Choroid plexus epithelial cell (primary cell): ENCODE measurements around the gene TASP1.

Experiments
- DNase-seq: peaks from one replicate; pipeline ENCODE4 v3.0.0-alpha.2; 2010; ENCODE audit warnings: low read depth
- H3K4me3 ChIP-seq: 2 replicates; pipeline ENCODE4 v1.5.1; 2011; ENCODE audit warnings: low read depth, mild to moderate bottlenecking, control low read depth, low read length, moderate library complexity
- CTCF ChIP-seq: conservative IDR thresholded peaks from 2 replicates; pipeline ENCODE4 v1.5.1; 2011; ENCODE audit warnings: low read depth, mild to moderate bottlenecking, control low read depth, inconsistent platforms, low read length, moderate library complexity

The TASP1 gene

GRCh38 chr20:13340088-13340487 lies 298.6 kb downstream of the TASP1 start:
- no peak for DNase-seq
- no peak overlapping the region for H3K4me3 ChIP-seq
- TF ChIP-seq CTCF, result no peak
